H1 (cell line): ENCODE results near the gene NXN. TPM values are rescaled to one million over a fixed set of nuclear protein-coding genes. Genes with fewer than 3 reads are reported as not detected.

ENCODE experiments used
- CTCF ChIA-PET: fragments of 300-600 bp; sonication (Branson Sonifier 250); formaldehyde crosslinking; loops from one replicate; lab custom pipeline; 2021; ENCODE audit not compliant: partially characterized antibody; lab: Charles Lee
- POLR2A ChIA-PET: fragments of 300-600 bp; sonication (Branson Sonifier 250); formaldehyde crosslinking; loops from one replicate; lab custom pipeline; 2021; ENCODE audit warnings: inconsistent platforms; ENCODE audit not compliant: partially characterized antibody; lab: Charles Lee
- DNase-seq, 2 experiments: peaks; one replicate each; pipeline versions ENCODE4 v3.0.0 to v3.0.0-alpha.2; 2010 to 2022; ENCODE audit warnings: low spot score in 2 of 2, low read depth in 1 of 2, mixed read lengths in 1 of 2
- FAIRE-seq: peaks from 2 replicates; lab custom pipeline; 2011; peaks lifted over from hg19 to GRCh38; lab: Jason Lieb, UNC
- H2AFZ ChIP-seq: 2 replicates; pipeline ENCODE4 v1.8.1; 2012; ENCODE audit warnings: low read length, inconsistent platforms
- H2AK5ac ChIP-seq: 2 replicates; pipeline ENCODE4 v1.6.1; 2013; ENCODE audit warnings: low read depth, low read length
- H2BK120ac ChIP-seq: replicated peaks from 2 replicates; pipeline ENCODE3; 2013; ENCODE audit warnings: low read depth, low read length, inconsistent platforms
- H2BK12ac ChIP-seq: 2 replicates; pipeline ENCODE4 v1.6.1; 2013; ENCODE audit warnings: low read depth, low read length
- H2BK15ac ChIP-seq: 2 replicates; pipeline ENCODE4 v1.6.1; 2013; ENCODE audit warnings: low read length
- H2BK20ac ChIP-seq: 2 replicates; pipeline ENCODE4 v1.6.1; 2013; ENCODE audit warnings: low read length
- H2BK5ac ChIP-seq: 2 replicates; pipeline ENCODE4 v1.6.1; 2013; ENCODE audit warnings: low read depth, low read length
- H3K14ac ChIP-seq: 2 replicates; pipeline ENCODE4 v1.6.1; 2013; ENCODE audit warnings: inconsistent platforms; ENCODE audit not compliant: insufficient read length
- H3K18ac ChIP-seq: 2 replicates; pipeline ENCODE4 v1.6.1; 2013; ENCODE audit warnings: low read length; ENCODE audit errors: extremely low read depth
- H3K23ac ChIP-seq: 2 replicates; pipeline ENCODE4 v1.6.1; 2013; ENCODE audit warnings: inconsistent platforms; ENCODE audit not compliant: insufficient read length
- H3K23me2 ChIP-seq: 2 replicates; pipeline ENCODE4 v1.6.1; 2013; ENCODE audit warnings: low read depth, low read length
- H3K27ac ChIP-seq: 2 replicates; pipeline ENCODE4 v1.6.1; 2011; ENCODE audit warnings: low read depth, low read length, inconsistent platforms
- H3K27me3 ChIP-seq, 4 experiments: replicated peaks in 1 of 4; 1 replicate in 1 of 4; 2 replicates in 3 of 4; pipeline versions ENCODE4 v1.6.1 to v1.8.1; 2011 to 2013; ENCODE audit warnings: low read length in 3 of 4, mild to moderate bottlenecking in 3 of 4, inconsistent platforms in 2 of 4, mixed read lengths in 2 of 4, moderate library complexity in 1 of 4; ENCODE audit not compliant: control insufficient read depth in 3 of 4, insufficient read depth in 3 of 4; ENCODE audit errors: extremely low read depth in 1 of 4
- H3K36me3 ChIP-seq, 4 experiments: 2 replicates each; pipeline versions ENCODE4 v1.6.1 to v1.8.1; 2011 to 2013; ENCODE audit warnings: mild to moderate bottlenecking in 4 of 4, low read length in 3 of 4, moderate library complexity in 2 of 4, control low read depth in 1 of 4, inconsistent platforms in 1 of 4; ENCODE audit not compliant: insufficient read depth in 4 of 4, control insufficient read depth in 2 of 4
- H3K4ac ChIP-seq: replicated peaks from 2 replicates; pipeline ENCODE3; 2013; ENCODE audit warnings: low read length, low read depth, mixed read lengths, inconsistent platforms; ENCODE audit not compliant: insufficient read length
- H3K4me1 ChIP-seq, 4 experiments: replicated peaks in 1 of 4; 1 replicate in 1 of 4; 2 replicates in 3 of 4; pipeline versions ENCODE4 v1.6.1 to v1.8.1; 2011 to 2013; ENCODE audit warnings: low read length in 3 of 4, inconsistent platforms in 2 of 4, mixed read lengths in 1 of 4; ENCODE audit not compliant: insufficient read depth in 4 of 4, control insufficient read depth in 3 of 4
- H3K4me2 ChIP-seq, 2 experiments: 2 replicates each; pipeline versions ENCODE4 v1.6.1 to v1.8.1; 2011 to 2013; ENCODE audit warnings: low read depth in 2 of 2, low read length in 2 of 2, control low read depth in 1 of 2, inconsistent platforms in 1 of 2, mild to moderate bottlenecking in 1 of 2; ENCODE audit not compliant: insufficient read depth in 1 of 2
- H3K4me3 ChIP-seq, 4 experiments: fragments of 200-600, 300-600 bp in 1 of 4; sonication (generic), shearing (Covaris generic), sonication (Bioruptor Twin) in 1 of 4; 2 replicates each; pipeline versions ENCODE4 v1.5.1 to v1.8.1; 2011 to 2016; ENCODE audit warnings: low read length in 4 of 4, low read depth in 3 of 4, control low read depth in 2 of 4, inconsistent platforms in 2 of 4, mild to moderate bottlenecking in 2 of 4, mixed read lengths in 1 of 4, moderate library complexity in 1 of 4; ENCODE audit not compliant: insufficient read depth in 2 of 4; ENCODE audit errors: extremely low read depth in 1 of 4
- H3K56ac ChIP-seq: replicated peaks from 2 replicates; pipeline ENCODE3; 2013; ENCODE audit warnings: low read depth, mild to moderate bottlenecking, mixed read lengths, low read length, inconsistent platforms; ENCODE audit not compliant: insufficient read length
- H3K79me1 ChIP-seq: 2 replicates; pipeline ENCODE4 v1.6.1; 2013; ENCODE audit warnings: low read depth, low read length, control low read depth
- H3K79me2 ChIP-seq, 2 experiments: 2 replicates each; pipeline versions ENCODE4 v1.6.1 to v1.8.1; 2012 to 2013; ENCODE audit warnings: low read length in 2 of 2, mild to moderate bottlenecking in 2 of 2, inconsistent platforms in 1 of 2; ENCODE audit not compliant: insufficient read depth in 2 of 2, control insufficient read depth in 1 of 2
- H3K9ac ChIP-seq, 4 experiments: replicated peaks in 1 of 4; 1 replicate in 1 of 4; 2 replicates in 3 of 4; pipeline versions ENCODE4 v1.6.1 to v1.8.1; 2011 to 2013; ENCODE audit warnings: low read depth in 3 of 4, low read length in 3 of 4, control low read depth in 2 of 4, mild to moderate bottlenecking in 2 of 4, moderate library complexity in 2 of 4, inconsistent platforms in 1 of 4; ENCODE audit errors: extremely low read depth in 1 of 4
- H3K9me3 ChIP-seq, 2 experiments: 2 replicates each; pipeline versions ENCODE4 v1.6.1 to v1.8.1; 2012 to 2013; ENCODE audit warnings: mild to moderate bottlenecking in 2 of 2, moderate library complexity in 2 of 2, control low read depth in 1 of 2, inconsistent platforms in 1 of 2, low read depth in 1 of 2, low read length in 1 of 2, mixed read lengths in 1 of 2; ENCODE audit not compliant: insufficient read depth in 2 of 2
- H4K20me1 ChIP-seq, 2 experiments: replicated peaks in 1 of 2; 2 replicates each; pipeline versions ENCODE3 to v1.8.1; 2011 to 2013; ENCODE audit warnings: inconsistent platforms in 2 of 2, low read length in 2 of 2, mild to moderate bottlenecking in 1 of 2; ENCODE audit not compliant: insufficient read depth in 2 of 2, control insufficient read depth in 1 of 2
- H4K5ac ChIP-seq: 2 replicates; pipeline ENCODE4 v1.6.1; 2013; ENCODE audit warnings: low read length, low read depth, mixed read lengths, inconsistent platforms; ENCODE audit not compliant: insufficient read length
- H4K8ac ChIP-seq: 2 replicates; pipeline ENCODE4 v1.8.0; 2013; ENCODE audit warnings: mild to moderate bottlenecking, moderate library complexity, low read length, inconsistent platforms; ENCODE audit not compliant: insufficient read depth; ENCODE audit errors: extremely low read depth
- H4K91ac ChIP-seq: replicated peaks from 2 replicates; pipeline ENCODE3; 2013; ENCODE audit warnings: low read length, mixed read lengths, inconsistent platforms; ENCODE audit not compliant: insufficient read length
- ASH2L ChIP-seq: fragments of 200-600, 300-600 bp; sonication (generic); IDR thresholded peaks from one replicate; pipeline ENCODE4 v1.7.1; 2017; ENCODE audit warnings: low read length
- CEBPB ChIP-seq: IDR thresholded peaks from 2 replicates; pipeline ENCODE4 v1.6.1; 2012; ENCODE audit warnings: low read depth, low read length
- JUN ChIP-seq: IDR thresholded peaks from 2 replicates; pipeline ENCODE4 v1.6.1; 2011; ENCODE audit warnings: low read depth, mild to moderate bottlenecking, improper control_type of control experiment, low read length
- JUND ChIP-seq: IDR thresholded peaks from 2 replicates; pipeline ENCODE4 v1.6.1; 2011; ENCODE audit warnings: mild to moderate bottlenecking, improper control_type of control experiment, low read length
- KDM1A ChIP-seq: fragments of 200-600, 300-600 bp; sonication (generic); IDR thresholded peaks from 2 replicates; pipeline ENCODE4 v1.7.1; 2016; ENCODE audit warnings: mild to moderate bottlenecking, low read length, borderline replicate concordance
- KDM4A ChIP-seq: IDR thresholded peaks from one replicate; pipeline ENCODE4 v1.7.1; 2012; ENCODE audit warnings: low read depth, mild to moderate bottlenecking, moderate library complexity, low read length, inconsistent platforms; ENCODE audit not compliant: severe bottlenecking
- MAX ChIP-seq: IDR thresholded peaks from 2 replicates; pipeline ENCODE4 v1.6.1; 2012; ENCODE audit warnings: inconsistent platforms
- POLR2A ChIP-seq, 2 experiments: IDR thresholded peaks; 1 replicate in 1 of 2; 2 replicates in 1 of 2; pipeline ENCODE4 v1.6.1; 2011; ENCODE audit warnings: low read depth in 2 of 2, low read length in 2 of 2, mild to moderate bottlenecking in 2 of 2; ENCODE audit errors: control extremely low read depth in 1 of 2
- RNF2 ChIP-seq: fragments of 200-900, 300-1000 bp; sonication (generic); IDR thresholded peaks from 2 replicates; pipeline ENCODE4 v1.7.1; 2016; ENCODE audit warnings: borderline replicate concordance, low read depth, mild to moderate bottlenecking, antibody characterized with exemption, low read length; ENCODE audit not compliant: poor library complexity, severe bottlenecking; ENCODE audit errors: missing control alignments
- SIX5 ChIP-seq: IDR thresholded peaks from 2 replicates; pipeline ENCODE4 v1.6.1; 2011; ENCODE audit warnings: mild to moderate bottlenecking, low read depth, low read length
- SP2 ChIP-seq: IDR thresholded peaks from 2 replicates; pipeline ENCODE4 v1.6.1; 2012; ENCODE audit warnings: mild to moderate bottlenecking, low read length, inconsistent platforms
- SP4 ChIP-seq: IDR thresholded peaks from 2 replicates; pipeline ENCODE4 v1.6.1; 2012; ENCODE audit warnings: low read length, inconsistent platforms
- TAF1 ChIP-seq: IDR thresholded peaks from 2 replicates; pipeline ENCODE4 v1.6.1; 2011; ENCODE audit warnings: mild to moderate bottlenecking, low read depth, low read length
- WGBS, 2 experiments: shearing (Covaris generic) in 1 of 2; methylation state at CpG; one replicate each; pipeline versions ENCODE4 v1.1.6 to v1.1.7; 2013 to 2015; ENCODE audit warnings: low lambda C conversion rate in 2 of 2, mixed read lengths in 2 of 2, inconsistent platforms in 1 of 2, low coverage in 1 of 2, missing lambda C conversion rate in 1 of 2; ENCODE audit not compliant: insufficient replicate concordance in 2 of 2, insufficient coverage in 1 of 2, insufficient read length in 1 of 2; ENCODE audit errors: extremely low coverage in 1 of 2, missing lambda C conversion rate in 1 of 2; 5-methylcytosine and 5-hydroxymethylcytosine counted together
- polyA plus RNA-seq, 7 experiments: library from polyadenylated mRNA; depleted of rRNA in 3 of 7; stranded (reverse) in 5 of 7; unstranded in 2 of 7; fragments of >200 nt in 5 of 7; fragments of 200-250 nt in 2 of 7; gene quantifications; 1 replicate in 5 of 7; 2 replicates in 1 of 7; 4 replicates in 1 of 7; pipeline versions ENCODE4 v1.2.1 to v1.2.3, GENCODE V29; 2011 to 2013; ENCODE audit warnings: missing spikeins in 2 of 7, mixed read lengths in 2 of 7
- total RNA-seq: library from RNA; stranded (reverse); fragmentation: NEBNext Ultra II Directional; extraction: Animal tissue kit (Norgen Biotek cat#: 25700); gene quantifications from 2 replicates; pipeline ENCODE4 v1.2.1, GENCODE V29; 2021
- TF ChIP-seq, protein P1 (sequence below): IDR thresholded peaks from 2 replicates; pipeline ENCODE4 v1.6.1; 2011; ENCODE audit warnings: low read depth, mild to moderate bottlenecking, low read length; ENCODE audit not compliant: insufficient read depth

Gene NXN
- total and polyA plus RNA-seq, 2 of the 8 experiments (the other 6 are each of a cell fraction or from before 2014, with no cell fraction given) = 94.1 to 107 TPM

- H4K8ac ChIP-seq = no peak overlapping the region
- CTCF ChIA-PET = interaction anchor here (0.7 to 17.5 kb wide), 52 partner anchors 10 to 832 kb away, joined by 3 to 258 read pairs (median 4); partner anchors contain the start of genes GLOD4, MRM3 and TIMM22
- H4K5ac ChIP-seq = no peak overlapping the region
- no peak for DNase-seq
- H4K91ac ChIP-seq = peak overlapping the region; percentile 30
- H3K9ac ChIP-seq = no peak overlapping the region
- H3K4me2 ChIP-seq = no peak overlapping the region; a peak in 1 of 4 replicates
- H2BK120ac ChIP-seq = no peak overlapping the region
- H3K4me3 ChIP-seq = peak overlapping the region in 1 of 4 experiments; percentile 17; a peak in 1 of 8 replicates
- H3K56ac ChIP-seq = no peak overlapping the region
- peaks cover 3 to 22% of the 10 kb centered on the region in 2 experiments; a peak in 3 of 4 replicates for H3K79me2 ChIP-seq
- H3K4me1 ChIP-seq = peaks cover 1 to 14% (median 7%) of the 10 kb centered on the region in 4 experiments
- no peak overlapping the region for H2BK12ac ChIP-seq
- no peaks in the 10 kb centered on the region for H3K9me3 ChIP-seq
- peaks cover 3% of the 10 kb centered on the region; the same call in 1 of the 2 replicates for H3K79me1 ChIP-seq
- H3K23ac ChIP-seq = no peak overlapping the region
- no peak overlapping the region for H2BK5ac ChIP-seq
- H2AFZ ChIP-seq = peak overlapping the region; percentile 95
- no peaks in the 10 kb centered on the region for H4K20me1 ChIP-seq
- 50% methylated on average over 10 of the region's 10 CpGs; no CpG with 5 or more reads in 1 of the 2 experiments for WGBS, 2 experiments
- H3K4ac ChIP-seq = peak overlapping the region; percentile 39
- H2BK20ac ChIP-seq = no peak overlapping the region
- H3K18ac ChIP-seq = no peak overlapping the region
- H3K14ac ChIP-seq = no peak overlapping the region
- peak overlapping the region; percentile 83; the same call in 1 of the 2 replicates for H2BK15ac ChIP-seq
- no peaks in the 10 kb centered on the region for H3K36me3 ChIP-seq
- POLR2A ChIA-PET = interaction anchor here (0.7 to 2.4 kb wide), 7 partner anchors 31 to 186 kb away, joined by 3 to 13 read pairs (median 4); no protein-coding TSS in a partner anchor
- peaks cover 7% of the 10 kb centered on the region for H3K23me2 ChIP-seq
- H3K27ac ChIP-seq = no peak overlapping the region
- no peak for FAIRE-seq
- H2AK5ac ChIP-seq = no peak overlapping the region
- no peaks in the 10 kb centered on the region for H3K27me3 ChIP-seq
- TF ChIP-seq TAF1 = no peak
- no peak for TF ChIP-seq POLR2A (IDR thresholded peaks at IDR 0.05; ENCODE audit: control extremely low read depth in 1 of 2, low read depth in 2 of 2, low read length in 2 of 2)
- no peak for TF ChIP-seq KDM4A
- no peak for TF ChIP-seq ASH2L
- no peak for TF ChIP-seq SIX5
- no peak for TF ChIP-seq KDM1A
- TF ChIP-seq MAX = no peak
- TF ChIP-seq RNF2 = no peak
- TF ChIP-seq CEBPB = no peak
- TF ChIP-seq SP2 = no peak
- no peak for TF ChIP-seq JUN
- TF ChIP-seq JUND = no peak
- TF ChIP-seq, protein P1, sequence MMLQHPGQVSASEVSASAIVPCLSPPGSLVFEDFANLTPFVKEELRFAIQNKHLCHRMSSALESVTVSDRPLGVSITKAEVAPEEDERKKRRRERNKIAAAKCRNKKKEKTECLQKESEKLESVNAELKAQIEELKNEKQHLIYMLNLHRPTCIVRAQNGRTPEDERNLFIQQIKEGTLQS = no peak
- no peak for TF ChIP-seq SP4
Measured at GRCh38 chr17:981292-981658, 1.7 kb upstream of the NXN start.
